HG03571 (cell line): ENCODE results near the gene PHLDB3.
"Not testable (repeated sequence)": the region's sequence is repeated elsewhere in the genome, so short reads cannot be mapped to it uniquely, and the experiment has no call there.

Experiments used
- ATAC-seq: cut with Tn5 transposase; IDR thresholded peaks from one replicate; pipeline ENCODE4 v1.9.1; 2021; ENCODE audit not compliant: unreplicated experiment

Gene PHLDB3

DNA sequence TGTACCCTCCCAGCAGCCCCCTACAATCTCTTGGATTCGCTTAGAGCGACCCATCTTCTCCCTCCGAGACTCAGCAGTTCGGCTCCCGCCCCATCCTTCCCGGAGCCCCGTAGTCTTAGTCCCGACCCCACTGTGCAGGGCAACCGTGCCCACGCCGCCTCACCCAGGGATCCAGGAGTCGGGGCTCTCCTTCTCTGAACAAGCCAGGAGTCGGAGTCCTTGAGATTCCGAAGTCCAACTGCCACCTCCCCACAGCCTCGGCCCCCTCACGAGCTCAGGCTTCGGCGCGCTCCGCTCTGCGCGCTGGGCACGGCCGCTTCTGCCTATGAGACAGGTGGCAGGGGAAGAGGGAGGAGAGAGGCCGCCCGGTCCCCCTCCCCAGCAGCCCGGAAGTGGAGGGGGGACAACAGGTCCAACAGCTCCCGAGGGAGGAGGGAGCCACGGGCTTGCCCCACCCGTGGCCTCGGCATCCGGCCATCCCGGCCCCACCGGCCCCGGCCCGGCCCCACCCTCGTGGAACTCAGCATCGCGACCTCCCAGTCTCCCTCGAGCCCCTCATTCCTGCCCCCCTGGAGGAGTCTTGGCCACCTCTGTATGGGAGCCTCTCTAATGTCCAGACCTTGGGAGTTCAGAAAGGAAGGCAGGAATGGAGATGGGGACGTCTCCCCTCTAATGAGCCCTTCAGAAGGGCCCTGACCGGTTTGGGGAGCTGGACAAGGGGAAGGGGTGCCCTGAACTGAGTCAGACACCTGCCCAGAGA, at the start of gene PHLDB3:
Gene PHLDB3, minus strand, starts transcription at position 321 of the 760 bp plus-strand sequence. CDS start 628 bp downstream, outside the sequence.
- ATAC-seq, result peak; percentile 12

DNA sequence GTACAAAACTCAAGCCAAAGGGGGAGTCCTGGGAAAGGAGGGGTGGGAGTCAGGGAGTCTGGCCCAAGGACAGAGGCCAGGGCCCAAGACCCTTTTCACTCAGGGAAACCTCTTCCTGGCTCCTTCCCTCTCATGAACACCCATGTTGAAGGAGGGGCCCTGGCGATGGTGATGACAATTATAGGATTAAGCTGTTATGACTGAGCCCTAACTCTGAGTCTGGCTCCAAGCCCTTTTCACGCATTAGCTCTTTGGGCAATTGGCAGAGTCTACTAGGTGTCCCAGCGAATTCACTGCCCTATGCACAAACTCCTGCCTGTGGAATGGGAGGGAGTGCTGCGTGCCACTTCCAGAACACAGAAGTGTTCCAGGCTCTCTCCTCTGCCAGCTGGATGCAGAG, 49.1 kb upstream of the PHLDB3 start:
- ATAC-seq, result no peak

GRCh38 chr19:43552616-43553015, 48.1 kb upstream of the PHLDB3 start:
- ATAC-seq, result no peak

- no peak for ATAC-seq
Measured at GRCh38 chr19:43552198-43552450, 47.6 kb upstream of the PHLDB3 start.

DNA sequence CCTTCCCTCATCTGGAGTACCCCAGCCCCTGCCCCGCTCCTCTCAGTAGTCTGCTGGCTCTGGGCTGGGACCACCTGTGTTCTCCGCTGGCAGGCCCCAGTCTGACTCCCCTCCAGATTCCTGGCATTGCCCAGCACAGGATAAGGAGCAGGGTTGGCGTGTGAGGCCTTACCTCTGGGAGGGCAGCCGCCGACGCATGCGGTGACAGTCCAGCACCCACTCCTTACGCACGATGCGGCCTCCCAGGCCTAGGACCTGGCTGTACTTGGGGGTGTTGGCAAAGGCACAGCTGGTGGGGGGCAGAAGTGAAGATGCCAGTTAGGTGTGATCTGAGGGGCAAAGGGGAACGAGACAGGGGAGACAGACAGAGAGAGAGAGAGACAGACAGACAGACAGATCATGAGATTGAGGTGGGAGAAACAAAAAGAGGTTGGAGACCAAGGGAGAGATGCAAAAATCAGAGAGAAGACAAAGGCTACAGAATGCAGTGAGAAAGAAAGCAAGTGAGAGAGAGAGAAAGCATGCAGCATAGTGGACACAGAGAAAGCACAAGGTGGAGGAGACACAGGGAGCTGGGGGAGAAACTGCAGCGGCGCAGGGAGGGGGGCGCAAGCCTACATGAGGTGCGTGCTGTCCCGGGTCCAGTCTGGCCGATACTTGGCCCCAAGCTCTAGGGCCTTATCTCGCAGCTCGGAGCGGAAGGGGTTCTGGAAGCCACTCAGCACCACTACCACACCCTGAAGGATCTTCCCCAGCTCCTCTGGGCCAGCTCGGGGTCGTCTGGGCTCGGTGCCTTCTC, 47.1 kb upstream of the PHLDB3 start:
- no peak for ATAC-seq

- no peak for ATAC-seq
Measured at GRCh38 chr19:43548706-43549105, 44.2 kb upstream of the PHLDB3 start.

- not testable (repeated sequence) for ATAC-seq
Measured at GRCh38 chr19:43547926-43548325, 43.4 kb upstream of the PHLDB3 start.

DNA sequence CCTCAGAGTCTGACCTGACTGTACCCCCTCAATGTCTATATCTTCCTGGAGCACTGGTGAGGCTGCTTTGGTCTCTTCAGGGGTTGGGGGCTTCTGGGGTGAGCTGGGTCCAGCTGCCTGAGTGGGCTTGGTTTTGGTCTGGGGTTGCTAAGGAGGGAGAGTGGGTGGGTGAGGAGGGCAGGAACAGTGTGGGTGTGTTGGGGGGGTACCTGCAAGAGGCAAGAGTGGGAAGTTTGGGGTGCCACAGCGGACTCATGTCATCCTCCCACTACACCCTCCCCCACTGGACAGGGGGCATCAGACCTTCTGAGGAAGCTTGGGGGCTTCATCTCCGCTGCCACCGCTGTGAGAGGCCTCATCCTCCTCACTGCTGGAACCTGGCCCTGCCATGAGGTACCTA, 42.0 kb upstream of the PHLDB3 start:
- ATAC-seq, result no peak

- ATAC-seq, result no peak
Measured at GRCh38 chr19:43545981-43546380, 41.4 kb upstream of the PHLDB3 start.

- no peak for ATAC-seq
Measured at GRCh38 chr19:43545276-43545675, 40.7 kb upstream of the PHLDB3 start.

DNA sequence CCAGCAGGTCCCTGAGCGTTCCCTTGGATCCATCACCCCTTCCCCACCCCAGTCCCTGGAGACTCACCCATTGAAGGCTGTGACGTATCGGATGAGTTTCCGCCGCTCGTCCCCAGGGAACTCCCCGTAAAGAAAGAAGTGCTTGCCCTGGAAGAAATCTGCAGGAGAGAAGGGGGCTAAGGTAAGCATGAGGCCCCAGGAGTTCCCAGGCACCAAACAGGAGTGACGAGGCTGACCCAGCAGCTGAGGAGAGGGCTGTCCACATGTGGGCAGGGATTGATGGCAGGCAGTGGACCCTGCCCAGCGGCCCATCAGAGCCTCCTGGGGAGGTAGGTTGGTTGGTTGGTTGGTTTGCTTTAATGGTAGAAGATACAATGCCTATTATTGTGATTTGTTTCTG, 39.5 kb upstream of the PHLDB3 start:
- ATAC-seq, result no peak

- no peak for ATAC-seq
Measured at GRCh38 chr19:43541920-43542650, 37.5 kb upstream of the PHLDB3 start.

- no peak for ATAC-seq
Measured at GRCh38 chr19:43540381-43540780, 35.8 kb upstream of the PHLDB3 start.

GRCh38 chr19:43538922-43539321, 34.4 kb upstream of the PHLDB3 start:
- no peak for ATAC-seq

DNA sequence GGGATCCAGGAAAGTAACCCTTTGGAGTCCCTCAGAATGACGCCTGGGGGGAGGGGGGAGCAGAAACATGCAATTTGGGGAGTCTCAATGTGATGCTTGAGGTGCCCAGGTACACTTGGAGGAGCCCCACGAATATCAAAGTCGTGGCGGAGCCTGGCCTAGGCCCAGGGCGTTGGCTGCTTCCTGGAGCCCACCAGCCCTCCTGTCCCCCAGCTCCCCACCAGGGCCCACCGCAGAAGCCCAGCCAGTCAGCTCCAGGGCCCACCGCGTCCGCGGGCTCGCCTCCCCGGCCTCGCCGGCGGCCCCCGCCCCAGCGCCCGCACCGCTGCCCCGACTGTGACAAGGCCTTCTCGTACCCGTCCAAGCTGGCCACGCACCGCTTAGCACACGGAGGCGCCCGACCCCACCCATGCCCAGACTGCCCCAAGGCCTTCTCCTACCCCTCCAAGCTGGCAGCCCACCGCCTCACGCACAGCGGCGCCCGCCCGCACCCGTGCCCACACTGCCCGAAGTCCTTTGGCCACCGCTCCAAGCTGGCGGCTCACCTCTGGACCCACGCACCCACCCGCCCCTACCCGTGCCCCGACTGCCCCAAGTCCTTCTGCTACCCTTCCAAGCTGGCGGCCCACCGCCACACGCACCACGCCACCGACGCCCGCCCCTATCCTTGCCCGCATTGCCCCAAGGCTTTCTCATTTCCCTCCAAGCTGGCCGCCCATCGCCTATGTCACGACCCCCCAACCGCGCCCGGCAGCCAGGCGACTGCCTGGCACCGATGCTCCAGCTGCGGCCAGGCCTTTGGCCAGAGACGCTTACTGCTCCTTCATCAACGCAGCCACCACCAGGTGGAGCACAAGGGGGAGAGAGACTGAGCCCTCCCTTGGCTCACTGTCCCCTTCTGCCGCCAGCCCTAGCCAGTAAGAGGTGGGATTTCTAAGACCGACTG, 30.5 kb upstream of the PHLDB3 start:
- ATAC-seq, result no peak

DNA sequence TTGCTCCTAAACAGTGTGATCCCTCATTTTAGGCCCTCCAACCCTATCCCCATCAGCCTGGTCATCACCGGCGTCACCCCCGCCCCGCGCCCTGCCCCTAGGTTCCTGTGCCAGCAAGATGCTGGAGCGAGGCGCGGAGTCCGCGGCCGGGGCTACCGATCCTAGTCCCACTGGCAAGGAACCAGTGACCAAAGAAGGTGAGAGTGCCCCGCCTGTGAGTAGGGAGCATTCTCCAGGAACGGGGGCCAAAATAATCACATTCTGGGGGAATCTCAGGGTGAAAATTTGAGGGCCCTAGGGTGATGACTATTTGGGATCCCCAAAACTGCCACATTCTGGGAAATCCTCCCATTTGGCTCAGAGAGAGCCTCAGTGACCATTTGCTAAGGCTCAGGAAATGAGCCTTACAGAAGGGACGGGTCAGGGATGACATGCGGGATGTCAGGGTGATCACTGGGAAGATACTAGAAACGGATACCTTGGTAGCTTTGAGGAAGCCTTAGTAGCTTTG, 29.8 kb upstream of the PHLDB3 start:
- no peak for ATAC-seq

DNA sequence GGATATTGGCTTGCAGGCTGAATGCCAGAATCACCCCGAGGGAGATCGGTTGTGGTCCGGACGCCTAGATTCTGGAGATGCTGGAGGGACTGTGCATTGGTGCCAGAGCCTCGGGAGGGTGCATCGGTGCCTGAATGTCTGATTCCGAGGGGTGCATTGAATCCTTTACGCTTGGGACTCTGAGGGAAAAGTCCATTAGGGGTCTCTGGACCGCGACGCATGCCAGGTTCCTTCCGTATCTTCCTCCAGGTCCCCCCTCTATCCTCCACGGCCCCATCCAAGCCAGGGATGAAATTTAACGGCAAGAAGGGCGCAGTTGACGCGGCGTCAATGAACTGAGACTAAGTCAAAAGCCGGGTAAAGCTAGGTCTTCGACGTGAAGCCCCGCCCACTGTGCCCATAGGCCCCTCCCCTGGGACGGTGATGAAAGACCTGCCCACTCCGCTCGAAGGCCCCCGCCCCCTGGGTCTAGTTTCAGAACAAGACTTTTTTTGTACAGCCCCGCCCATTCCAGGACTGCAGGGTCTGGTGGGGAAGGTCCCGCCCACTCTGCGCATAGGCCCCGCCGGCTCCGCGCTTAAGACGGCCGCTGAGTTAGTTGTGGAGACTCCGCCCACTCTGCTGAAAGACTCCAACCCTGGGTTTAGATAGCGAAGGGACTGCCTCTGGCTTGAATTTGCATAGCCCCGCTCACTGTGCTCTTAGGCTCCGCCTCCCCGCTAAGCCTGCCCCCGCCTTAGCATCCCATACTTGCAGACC, 29.2 kb upstream of the PHLDB3 start:
- peak; percentile 50 for ATAC-seq

- ATAC-seq, result peak; percentile 47
Measured at GRCh38 chr19:43532962-43533545, 28.5 kb upstream of the PHLDB3 start, which contains the start of gene ZNF575. Gene ZNF575, plus strand, starts transcription at chr19:43533188. Its CDS starts 1,235 bp downstream, at chr19:43534423.

GRCh38 chr19:43532571-43532961, 28.0 kb upstream of the PHLDB3 start:
- ATAC-seq, result peak; percentile 3
